ENCODE measurements around the gene RPS6KC1. TPM values are rescaled to one million over a fixed set of nuclear protein-coding genes. Genes with fewer than 3 reads are reported as not detected.
A peak's percentile ranks its signal among the peaks of the same experiment; 100 is the strongest.

The RPS6KC1 gene
- total RNA-seq, 3 donors from 2014 or later (not counting 1 experiment from before 2014, with no cell fraction given), result 19.6 to 32.7 (median 24.1) TPM

GRCh38 chr1:213049232-213049631 is 1.8 kb upstream of the RPS6KC1 start:
- DNase-seq (no peak), ATAC-seq (no peak)
- no peak overlapping the region for H3K4me3 ChIP-seq (ENCODE audit: low read length)
- no CpG with 5 or more reads among the region's 1 CpG for WGBS (ENCODE audit: insufficient coverage)
- H3K27ac Mint-ChIP-seq, result no peak overlapping the region
- H3K27me3 Mint-ChIP-seq (ENCODE audit: low read depth in 2 of 2), result peaks cover 14 to 21% of the 10 kb centered on the region in 2 donors
- H3K4me1 Mint-ChIP-seq, result peaks cover 29 to 32% of the 10 kb centered on the region in 2 donors
- no peak for TF ChIP-seq CTCF (IDR thresholded peaks at IDR 0.05)
- intact Hi-C loops (cut with micrococcal nuclease), result no loop called here
- H3K4me3 Mint-ChIP-seq, result peak overlapping the region; percentile 33
- no peaks in the 10 kb centered on the region for H3K36me3 ChIP-seq (ENCODE audit: control insufficient read depth, insufficient read depth, low read length)
- H3K27ac ChIP-seq (ENCODE audit: low read length), result no peak overlapping the region
- H3K36me3 Mint-ChIP-seq, result no peaks in the 10 kb centered on the region
- no peaks in the 10 kb centered on the region for H3K9me3 ChIP-seq (ENCODE audit: control insufficient read depth, insufficient read depth, low read length)
- peaks cover 13% of the 10 kb centered on the region for H3K4me1 ChIP-seq (ENCODE audit: control insufficient read depth, insufficient read depth, low read length)
- peaks cover 0 to 5% of the 10 kb centered on the region in 2 donors for H3K9me3 Mint-ChIP-seq
- H3K27me3 ChIP-seq (ENCODE audit: control insufficient read depth, insufficient read depth, low read length), result no peaks in the 10 kb centered on the region

DNA sequence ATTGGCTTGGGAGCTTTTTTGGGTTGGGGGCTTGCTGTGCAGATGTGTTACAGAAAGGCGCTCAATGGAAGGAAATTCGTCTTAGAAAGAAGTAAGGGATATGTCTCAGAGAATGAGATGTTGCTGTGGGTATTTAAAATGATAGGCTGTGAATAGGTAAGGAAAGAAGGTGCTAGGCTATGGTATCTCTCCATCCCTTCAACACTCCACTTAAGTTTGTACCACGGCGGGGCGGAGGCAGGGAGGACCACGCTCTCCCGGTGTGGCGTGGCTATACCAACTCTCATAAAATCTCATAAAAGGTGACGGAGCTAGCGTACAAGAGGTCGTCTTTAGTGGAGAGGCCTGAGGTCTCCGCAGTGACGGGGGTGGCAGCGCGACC is 305 bp upstream of the RPS6KC1 start:
- Mint-ChIP-seq H3K4me1 (peaks cover 37% of the 10 kb centered on the region in 2 donors), H3K36me3 (no peaks in the 10 kb centered on the region), H3K27me3 (ENCODE audit: low read depth in 2 of 2) (peaks cover 14 to 21% of the 10 kb centered on the region in 2 donors), H3K9me3 (peaks cover 0 to 5% of the 10 kb centered on the region in 2 donors), H3K27ac (peak overlapping the region; percentile 92 to 95), H3K4me3 (peak overlapping the region; percentile 95)
- H3K4me1 ChIP-seq (ENCODE audit: control insufficient read depth, insufficient read depth, low read length), result peaks cover 13% of the 10 kb centered on the region
- no peaks in the 10 kb centered on the region for H3K27me3 ChIP-seq (ENCODE audit: control insufficient read depth, insufficient read depth, low read length)
- 32% methylated on average over 12 of the region's 15 CpGs for WGBS (ENCODE audit: insufficient coverage)
- peak; percentile 19 to 40 (median 25) for ATAC-seq
- H3K27ac ChIP-seq (ENCODE audit: low read length), result peak overlapping the region; percentile 92
- intact Hi-C loops (cut with micrococcal nuclease), result loop anchor here (5.0 kb wide), 1 partner anchor 43 kb away; no protein-coding TSS in a partner anchor
- H3K36me3 ChIP-seq (ENCODE audit: control insufficient read depth, insufficient read depth, low read length), result no peaks in the 10 kb centered on the region
- DNase-seq, result no peak
- no peak for TF ChIP-seq CTCF (IDR thresholded peaks at IDR 0.05)
- H3K4me3 ChIP-seq (ENCODE audit: low read length), result peak overlapping the region; percentile 92
- H3K9me3 ChIP-seq (ENCODE audit: control insufficient read depth, insufficient read depth, low read length), result no peaks in the 10 kb centered on the region

DNA sequence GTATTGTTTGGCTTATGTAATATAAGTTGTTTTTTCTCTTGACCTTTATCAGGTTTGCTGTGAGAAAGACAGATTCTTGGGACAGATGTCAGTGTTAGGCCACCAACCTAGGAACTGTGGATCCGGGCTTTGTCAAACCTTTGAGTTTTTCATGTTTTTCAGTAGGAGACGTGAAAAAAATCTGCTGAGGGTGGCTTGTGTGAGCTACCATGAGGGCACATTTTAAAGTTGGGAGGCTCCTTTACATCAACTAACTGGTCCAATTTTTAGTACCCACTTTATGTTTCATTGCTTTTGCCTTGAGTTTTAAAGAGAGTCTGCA is 801 bp downstream of the RPS6KC1 start:
- peaks cover 14 to 19% of the 10 kb centered on the region in 2 donors for H3K27me3 Mint-ChIP-seq (ENCODE audit: low read depth in 2 of 2)
- Histone ChIP-seq H3K9me3 (ENCODE audit: control insufficient read depth, insufficient read depth, low read length) (no peaks in the 10 kb centered on the region), H3K4me1 (ENCODE audit: control insufficient read depth, insufficient read depth, low read length) (peaks cover 13% of the 10 kb centered on the region), H3K27ac (ENCODE audit: low read length) (peak overlapping the region; percentile 92), H3K36me3 (ENCODE audit: control insufficient read depth, insufficient read depth, low read length) (no peaks in the 10 kb centered on the region), H3K4me3 (ENCODE audit: low read length) (peak overlapping the region; percentile 92), H3K27me3 (ENCODE audit: control insufficient read depth, insufficient read depth, low read length) (no peaks in the 10 kb centered on the region)
- H3K9me3 Mint-ChIP-seq, result peaks cover 0 to 5% of the 10 kb centered on the region in 2 donors
- 0% methylated on average over 2 of the region's 2 CpGs for WGBS (ENCODE audit: insufficient coverage)
- H3K4me3 Mint-ChIP-seq, result peak overlapping the region; percentile 95
- ATAC-seq (no peak), DNase-seq (no peak)
- H3K4me1 Mint-ChIP-seq, result peaks cover 46 to 48% of the 10 kb centered on the region in 2 donors
- H3K36me3 Mint-ChIP-seq, result no peaks in the 10 kb centered on the region
- no peak for TF ChIP-seq CTCF (IDR thresholded peaks at IDR 0.05)
- intact Hi-C loops (cut with micrococcal nuclease), result loop anchor here (5.0 kb wide), 1 partner anchor 45 kb away; no protein-coding TSS in a partner anchor
- peak overlapping the region; percentile 92 to 95 for H3K27ac Mint-ChIP-seq

- intact Hi-C loops (cut with micrococcal nuclease), result loop anchor here (5.0 kb wide), 1 partner anchor 46 kb away; no protein-coding TSS in a partner anchor
- H3K27ac ChIP-seq (ENCODE audit: low read length), result no peak overlapping the region
- H3K27me3 Mint-ChIP-seq (ENCODE audit: low read depth in 2 of 2), result peaks cover 7 to 12% of the 10 kb centered on the region in 2 donors
- ATAC-seq, result no peak
- peak overlapping the region; percentile 54 for H3K4me3 Mint-ChIP-seq
- no peaks in the 10 kb centered on the region for H3K36me3 Mint-ChIP-seq
- no peak overlapping the region for H3K27ac Mint-ChIP-seq
- peaks cover 48 to 53% of the 10 kb centered on the region in 2 donors for H3K4me1 Mint-ChIP-seq
- no peaks in the 10 kb centered on the region for H3K27me3 ChIP-seq (ENCODE audit: control insufficient read depth, insufficient read depth, low read length)
- H3K9me3 ChIP-seq (ENCODE audit: control insufficient read depth, insufficient read depth, low read length), result no peaks in the 10 kb centered on the region
- peaks cover 13% of the 10 kb centered on the region for H3K4me1 ChIP-seq (ENCODE audit: control insufficient read depth, insufficient read depth, low read length)
- H3K4me3 ChIP-seq (ENCODE audit: low read length), result no peak overlapping the region
- no peak for DNase-seq
- H3K36me3 ChIP-seq (ENCODE audit: control insufficient read depth, insufficient read depth, low read length), result no peaks in the 10 kb centered on the region
- H3K9me3 Mint-ChIP-seq, result peaks cover 0 to 5% of the 10 kb centered on the region in 2 donors
- TF ChIP-seq CTCF (IDR thresholded peaks at IDR 0.05), result no peak
Observed at GRCh38 chr1:213053455-213053854, 2.4 kb downstream of the RPS6KC1 start.

All from natural killer cell (primary cell).